ENCODE measurements around the gene BCAN. TPM values are rescaled to one million over a fixed set of nuclear protein-coding genes. Genes with fewer than 3 reads are reported as not detected.

Gene BCAN
- total RNA-seq, 1 experiment from 2014 or later: not detected

- peak; percentile 99 for DNase-seq (ENCODE audit: low spot score)
Observed at GRCh38 chr1:156659988-156660751, 18.3 kb downstream of the BCAN start.

GRCh38 chr1:156660752-156661112 lies 18.8 kb downstream of the BCAN start:
- DNase-seq (ENCODE audit: low spot score): no peak

GRCh38 chr1:156662005-156662799 lies 20.3 kb downstream of the BCAN start:
- peak; percentile 74 for DNase-seq (ENCODE audit: low spot score)

GRCh38 chr1:156662800-156663055 lies 20.8 kb downstream of the BCAN start:
- DNase-seq (ENCODE audit: low spot score): no peak

GRCh38 chr1:156663178-156663577 lies 21.3 kb downstream of the BCAN start:
- DNase-seq (ENCODE audit: low spot score): peak; percentile 63

- peak; percentile 75 for DNase-seq (ENCODE audit: low spot score)
Observed at GRCh38 chr1:156664046-156664766, 22.3 kb downstream of the BCAN start.

GRCh38 chr1:156664767-156665411 lies 23.0 kb downstream of the BCAN start:
- DNase-seq (ENCODE audit: low spot score): peak; percentile 83

GRCh38 chr1:156665539-156665938 lies 23.6 kb downstream of the BCAN start:
- DNase-seq (ENCODE audit: low spot score): no peak

GRCh38 chr1:156666862-156667609 lies 25.1 kb downstream of the BCAN start:
- no peak for DNase-seq (ENCODE audit: low spot score)

- no peak for DNase-seq (ENCODE audit: low spot score)
Observed at GRCh38 chr1:156667610-156667967, 25.7 kb downstream of the BCAN start.

- DNase-seq (ENCODE audit: low spot score): no peak
Observed at GRCh38 chr1:156667968-156668709, 26.2 kb downstream of the BCAN start.

- no peak for DNase-seq (ENCODE audit: low spot score)
Observed at GRCh38 chr1:156668801-156669637, 27.1 kb downstream of the BCAN start.

- DNase-seq (ENCODE audit: low spot score): no peak
Observed at GRCh38 chr1:156669794-156670193, 27.9 kb downstream of the BCAN start.

- DNase-seq (ENCODE audit: low spot score): no peak
Observed at GRCh38 chr1:156670359-156670758, 28.4 kb downstream of the BCAN start.

- DNase-seq (ENCODE audit: low spot score): no peak
Observed at GRCh38 chr1:156670791-156671190, 28.9 kb downstream of the BCAN start.

GRCh38 chr1:156671804-156672203 lies 29.9 kb downstream of the BCAN start:
- DNase-seq (ENCODE audit: low spot score): no peak

- no peak for DNase-seq (ENCODE audit: low spot score)
Observed at GRCh38 chr1:156673387-156674121, 31.6 kb downstream of the BCAN start.

GRCh38 chr1:156675210-156676113 lies 33.5 kb downstream of the BCAN start:
- DNase-seq (ENCODE audit: low spot score): no peak
